HG03135 (cell line): ENCODE results near the gene RALGPS1.
"Not testable (repeated sequence)": the region's sequence is repeated elsewhere in the genome, so short reads cannot be mapped to it uniquely, and the experiment has no call there.

Experiments used
- ATAC-seq: cut with Tn5 transposase; IDR thresholded peaks from one replicate; pipeline ENCODE4 v1.9.1; 2021; ENCODE audit warnings: mild to moderate bottlenecking, moderate library complexity; ENCODE audit not compliant: unreplicated experiment

RALGPS1 gene

DNA sequence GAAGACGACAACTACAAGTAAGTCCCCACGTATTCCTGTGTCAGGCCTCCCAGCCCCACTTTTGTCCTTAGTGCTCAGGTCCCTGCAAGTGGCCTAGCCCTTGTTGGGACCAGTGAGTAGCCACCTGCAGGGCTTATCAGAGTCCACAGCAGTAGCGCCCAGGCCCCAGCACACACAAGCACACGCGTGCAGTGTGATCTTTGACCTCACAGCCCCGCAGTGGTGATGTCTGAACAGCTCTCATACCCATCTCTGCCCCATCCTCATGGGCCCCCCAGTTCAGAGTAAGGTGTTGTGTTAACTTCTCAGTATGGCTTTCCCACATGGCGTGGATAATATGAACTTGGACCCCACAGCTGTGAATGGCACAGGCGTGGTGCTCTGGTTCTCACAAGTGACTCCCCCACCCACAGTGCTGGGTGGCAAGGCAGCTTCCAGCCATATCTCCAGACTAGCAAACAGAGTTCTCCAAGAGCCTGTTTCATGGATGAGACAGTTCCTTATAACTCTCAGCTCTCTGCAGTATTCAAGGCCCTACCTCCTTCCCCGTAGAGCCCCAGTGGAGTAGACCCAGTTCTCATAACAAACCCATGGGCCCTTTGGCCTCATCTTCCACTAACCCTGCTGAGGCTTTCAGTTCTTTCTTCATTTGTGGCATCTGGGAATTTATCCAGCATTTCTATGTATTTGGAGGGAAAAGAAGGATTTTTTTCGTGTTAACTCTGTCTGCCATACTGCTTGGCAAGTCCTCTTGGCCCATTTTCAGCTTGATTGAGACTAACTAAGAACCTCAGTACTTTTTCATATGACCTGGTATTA, 254.4 kb downstream of the RALGPS1 start:
- ATAC-seq: no peak

DNA sequence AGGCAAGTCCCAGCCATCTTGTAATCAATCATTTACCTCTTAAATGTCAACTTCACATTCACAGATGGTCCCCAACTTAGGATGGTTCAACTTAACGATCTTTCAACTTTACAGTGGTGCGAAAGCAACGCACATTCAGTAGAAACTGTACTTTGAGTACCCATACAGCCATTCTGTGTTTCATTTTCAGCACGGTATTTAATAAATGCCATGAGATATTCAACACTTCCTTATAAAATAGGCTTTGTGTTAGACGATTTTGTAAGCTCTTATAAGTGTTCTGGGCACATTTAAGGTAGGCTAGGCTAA, 254.9 kb downstream of the RALGPS1 start:
- no peak for ATAC-seq

DNA sequence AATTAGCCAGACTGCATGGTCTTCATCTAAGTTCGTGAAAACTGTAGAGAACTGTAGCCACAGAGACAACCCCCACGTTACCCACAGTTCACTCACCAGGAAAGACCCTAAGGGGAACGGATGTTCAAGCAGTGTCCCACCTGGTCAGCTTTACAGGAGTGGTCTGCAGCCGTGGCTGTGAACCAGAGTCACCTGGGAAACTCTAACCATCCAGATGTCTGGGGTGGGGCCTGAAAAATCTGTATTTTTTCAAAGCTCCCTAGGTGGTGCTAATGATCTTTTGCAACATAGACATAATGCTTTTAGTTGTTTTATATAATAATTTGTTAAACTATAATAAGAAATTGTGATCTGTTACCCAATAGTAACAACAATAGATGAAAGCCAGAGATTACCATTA, 255.5 kb downstream of the RALGPS1 start:
- no peak for ATAC-seq

DNA sequence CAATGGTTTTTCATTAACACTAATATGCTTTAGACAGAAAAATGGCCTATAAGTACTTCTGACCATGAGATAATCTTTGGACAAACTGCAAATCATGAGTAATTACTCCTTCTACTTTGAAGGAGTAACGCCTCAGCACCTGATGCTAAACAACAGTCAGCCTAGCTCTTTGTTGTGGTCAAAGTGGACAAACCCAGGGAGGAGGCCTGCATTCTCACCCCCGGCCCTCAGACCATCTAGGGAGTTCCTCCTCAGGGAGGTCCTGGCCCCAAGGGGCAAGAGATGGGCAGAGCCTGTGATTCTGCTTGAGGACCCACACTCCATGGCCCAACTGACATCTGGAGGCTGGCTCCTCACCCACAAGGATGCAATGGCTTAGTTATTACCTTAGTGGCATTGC, 256.1 kb downstream of the RALGPS1 start:
- ATAC-seq: no peak

DNA sequence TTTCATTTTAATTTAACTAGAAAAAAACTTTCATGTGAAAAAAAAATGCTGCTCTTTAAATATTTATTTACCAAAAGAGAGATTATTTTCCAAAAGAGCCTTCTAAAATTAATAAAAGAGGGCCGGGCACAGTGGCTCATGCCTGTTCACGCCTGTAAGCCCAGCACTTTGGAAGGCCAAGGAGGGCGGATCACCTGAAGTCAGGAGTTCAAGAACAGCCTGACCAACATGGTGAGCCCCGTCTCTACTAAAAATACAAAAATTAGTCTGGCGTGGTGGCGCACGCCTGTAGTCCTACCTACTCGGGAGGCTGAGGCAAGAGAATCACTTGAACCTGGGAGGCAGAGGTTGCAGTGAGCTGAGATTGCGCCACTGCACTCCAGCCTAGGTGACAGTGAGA, 256.8 kb downstream of the RALGPS1 start:
- not testable (repeated sequence) for ATAC-seq

DNA sequence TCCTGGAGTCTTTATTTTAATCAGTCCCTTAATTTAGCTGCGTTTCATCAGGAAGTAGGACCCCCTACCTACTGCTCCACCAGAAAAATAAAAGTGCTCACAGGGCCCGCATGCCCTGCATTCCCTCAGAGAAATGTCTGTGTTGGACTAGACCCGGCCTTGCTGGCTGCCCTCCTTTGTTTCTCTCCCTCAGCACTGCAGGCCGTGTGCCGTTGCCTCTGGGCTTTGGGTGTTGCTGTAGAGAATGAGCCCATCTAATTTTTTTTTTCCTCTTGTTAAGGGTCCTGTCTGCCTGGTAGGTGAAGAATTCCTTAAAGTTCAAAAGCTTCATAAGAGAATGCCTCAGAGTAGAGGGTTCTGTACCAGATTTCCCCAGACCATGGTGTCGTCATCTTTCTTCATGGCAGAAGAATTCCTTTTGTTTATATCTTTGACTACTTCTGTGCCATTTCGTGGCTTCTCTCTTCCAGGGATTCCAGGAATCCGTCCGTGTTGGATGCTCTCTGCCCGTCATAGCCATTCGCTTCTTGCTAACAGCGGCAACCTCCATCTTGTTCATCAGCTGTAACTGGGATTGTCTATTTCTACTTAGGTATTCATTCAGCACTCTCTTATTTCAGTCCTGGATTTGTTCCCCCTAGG, 257.6 kb downstream of the RALGPS1 start:
- ATAC-seq: no peak

DNA sequence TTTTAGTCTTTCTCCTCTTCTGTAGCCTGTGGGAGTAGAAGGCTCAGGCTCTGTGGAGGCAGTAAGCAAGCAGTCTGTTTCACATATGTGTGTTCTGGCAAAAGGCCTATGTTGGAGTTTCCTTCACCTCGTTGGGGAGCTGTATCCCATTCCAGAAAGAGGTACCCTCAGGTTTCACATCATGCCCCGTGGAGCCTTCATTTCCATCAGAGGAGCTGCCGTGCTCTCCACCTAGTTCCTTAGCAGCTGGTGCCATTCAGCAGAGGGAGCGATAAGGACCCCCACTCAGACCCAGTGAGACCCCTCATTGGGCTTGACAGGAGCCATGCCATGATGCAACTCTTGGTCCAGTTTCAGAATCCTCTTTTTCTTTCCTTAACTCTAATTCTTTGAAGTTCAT, 258.5 kb downstream of the RALGPS1 start:
- no peak for ATAC-seq

DNA sequence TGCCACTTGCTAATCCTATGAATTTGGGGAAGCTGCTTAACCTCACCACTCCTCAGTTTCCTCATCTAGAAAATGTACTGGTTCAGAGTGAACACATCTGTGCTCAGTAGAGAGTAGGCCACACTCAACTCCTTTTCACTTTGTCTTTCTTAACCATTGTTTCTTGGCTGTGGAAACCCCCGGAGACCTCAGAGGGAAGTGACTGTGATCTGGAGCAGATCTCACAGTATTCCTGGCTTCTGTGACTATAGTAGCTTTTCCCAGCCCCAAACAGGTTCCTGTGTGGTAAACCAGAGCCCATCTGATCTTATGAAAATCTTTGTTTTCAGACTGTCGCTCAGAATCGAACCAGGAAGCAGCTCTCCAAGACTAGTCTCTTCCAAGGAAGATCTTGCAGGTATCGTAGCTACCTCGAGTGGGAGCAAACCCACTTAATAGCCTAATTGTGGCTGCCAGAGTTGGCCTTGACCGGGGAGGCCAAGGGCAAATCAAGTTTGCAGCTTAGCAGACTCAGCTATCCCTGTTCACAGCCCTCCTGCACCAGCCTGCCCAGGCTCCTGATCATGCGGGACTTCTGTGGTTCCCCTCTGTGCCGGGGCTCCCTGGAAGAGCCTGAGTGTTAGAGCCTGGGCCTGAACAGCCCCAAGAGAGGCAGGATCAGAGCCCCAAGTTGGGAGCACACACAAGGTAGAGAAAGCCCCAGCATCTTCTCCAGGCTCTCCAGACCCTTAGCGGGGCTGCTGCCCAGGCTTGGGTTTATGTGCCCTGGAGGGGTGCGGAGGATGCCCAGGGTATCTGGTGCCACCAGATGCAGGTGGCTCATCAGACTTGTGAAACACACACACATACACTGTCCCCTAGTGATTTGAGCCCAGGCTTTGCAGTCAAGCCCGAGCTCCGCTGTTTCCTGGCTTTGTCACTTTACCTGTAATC, 260.1 kb downstream of the RALGPS1 start:
- no peak for ATAC-seq

DNA sequence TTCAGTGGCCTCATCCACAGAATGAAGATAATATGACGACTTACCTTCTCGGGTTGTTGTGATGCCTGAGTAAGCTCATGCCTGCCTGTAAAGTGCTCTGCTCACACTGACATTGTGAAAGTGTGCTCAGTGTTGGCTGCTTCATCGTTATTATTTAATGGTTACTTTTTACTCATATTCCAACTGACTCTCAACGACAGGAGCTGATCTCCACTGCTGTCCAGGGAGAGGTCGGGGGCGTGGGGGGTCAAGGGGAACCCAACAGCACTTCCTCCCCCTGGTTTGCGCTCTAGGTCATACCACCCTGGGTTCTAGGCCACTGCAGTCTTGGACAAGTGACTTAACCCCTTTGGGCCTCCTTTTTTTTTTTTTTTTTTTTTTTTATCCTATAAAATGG, 260.7 kb downstream of the RALGPS1 start:
- ATAC-seq: no peak

DNA sequence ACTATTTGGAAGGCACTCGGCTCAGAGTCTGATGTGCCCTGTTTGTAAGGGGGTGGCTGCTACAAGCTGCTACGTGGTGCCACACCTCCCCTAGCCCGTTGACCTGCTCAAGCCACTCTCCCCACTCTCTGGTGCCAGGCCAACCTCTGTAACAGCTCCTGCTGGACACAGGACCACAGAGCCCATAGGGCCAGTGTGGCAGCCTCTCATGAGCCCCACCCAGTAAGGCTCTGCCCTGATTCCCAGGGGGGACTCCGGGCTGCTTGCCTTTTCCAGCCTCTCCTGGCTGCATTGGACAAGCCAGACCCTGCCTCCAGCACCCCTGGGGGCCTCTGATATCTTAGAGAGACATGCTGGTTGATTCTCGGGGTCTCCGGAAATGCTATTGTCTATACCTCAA, 261.2 kb downstream of the RALGPS1 start:
- ATAC-seq: no peak

DNA sequence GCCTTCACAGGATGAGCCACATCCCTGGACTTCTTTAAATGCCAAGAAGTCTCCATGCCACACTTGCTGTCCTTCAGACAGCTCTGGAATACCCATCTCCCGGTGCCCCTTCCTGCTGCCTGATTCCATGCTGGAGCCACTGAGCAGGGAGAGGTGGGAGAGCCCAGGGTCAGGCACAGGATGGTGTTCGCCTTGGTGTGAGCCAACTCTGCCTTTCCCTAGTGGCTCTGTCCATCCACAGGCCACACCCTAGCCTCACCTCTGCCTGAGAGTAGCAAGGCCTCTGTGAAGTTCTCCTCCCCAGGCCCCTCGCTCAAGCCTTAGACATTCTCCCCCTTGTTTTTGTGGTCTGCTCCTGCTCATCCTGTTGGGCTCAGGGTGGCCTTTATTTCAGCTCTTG, 262.0 kb downstream of the RALGPS1 start:
- ATAC-seq: no peak

DNA sequence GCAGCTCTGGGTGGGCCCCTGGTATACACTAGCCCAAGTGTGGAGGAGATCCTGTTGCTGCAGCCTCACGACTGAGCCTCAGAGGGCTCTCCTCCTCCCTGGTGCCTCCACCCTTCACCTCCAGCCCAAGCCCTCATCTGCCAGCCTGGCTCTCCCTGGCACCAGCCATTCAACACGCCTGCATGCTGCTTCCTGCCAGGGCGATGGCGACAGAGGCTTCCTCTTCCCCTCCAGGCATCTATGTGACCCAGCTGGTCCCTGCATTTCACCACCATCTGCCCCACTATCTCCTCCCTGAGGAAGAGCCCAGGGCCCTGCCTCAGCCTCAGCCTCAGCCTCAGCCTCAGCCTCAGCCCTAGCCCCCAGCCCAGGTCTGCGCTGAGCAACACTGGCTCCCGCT, 262.6 kb downstream of the RALGPS1 start:
- ATAC-seq: no peak

DNA sequence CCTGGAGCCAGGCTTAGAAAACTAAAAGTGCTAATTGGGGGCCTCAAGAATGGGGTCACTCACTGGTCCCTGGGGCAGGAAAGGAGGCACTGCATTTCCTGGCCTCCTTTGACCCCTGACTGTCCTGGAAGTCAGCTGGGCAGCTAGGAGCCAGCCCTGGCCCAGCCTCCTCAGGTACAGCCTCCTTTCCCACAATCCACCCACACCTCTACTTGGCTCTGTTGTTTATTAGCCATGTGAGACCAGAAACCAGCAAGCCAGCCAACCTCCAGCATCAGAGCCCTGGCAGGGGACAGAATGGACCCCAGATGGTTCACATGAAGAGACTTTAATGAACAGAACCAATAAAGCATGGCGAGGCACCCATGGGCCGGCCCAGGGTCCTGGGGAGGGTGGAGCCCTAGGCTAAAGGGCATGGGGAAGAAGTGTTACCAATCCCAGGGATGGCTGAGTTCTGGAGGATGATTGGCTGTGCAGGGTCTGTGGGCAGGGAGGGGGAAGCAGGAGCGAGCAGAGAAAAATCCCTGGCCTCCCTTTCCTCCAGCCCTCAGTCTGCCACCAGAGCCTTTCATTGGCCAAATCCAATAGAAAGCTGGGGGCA, 263.2 kb downstream of the RALGPS1 start:
- ATAC-seq: no peak

DNA sequence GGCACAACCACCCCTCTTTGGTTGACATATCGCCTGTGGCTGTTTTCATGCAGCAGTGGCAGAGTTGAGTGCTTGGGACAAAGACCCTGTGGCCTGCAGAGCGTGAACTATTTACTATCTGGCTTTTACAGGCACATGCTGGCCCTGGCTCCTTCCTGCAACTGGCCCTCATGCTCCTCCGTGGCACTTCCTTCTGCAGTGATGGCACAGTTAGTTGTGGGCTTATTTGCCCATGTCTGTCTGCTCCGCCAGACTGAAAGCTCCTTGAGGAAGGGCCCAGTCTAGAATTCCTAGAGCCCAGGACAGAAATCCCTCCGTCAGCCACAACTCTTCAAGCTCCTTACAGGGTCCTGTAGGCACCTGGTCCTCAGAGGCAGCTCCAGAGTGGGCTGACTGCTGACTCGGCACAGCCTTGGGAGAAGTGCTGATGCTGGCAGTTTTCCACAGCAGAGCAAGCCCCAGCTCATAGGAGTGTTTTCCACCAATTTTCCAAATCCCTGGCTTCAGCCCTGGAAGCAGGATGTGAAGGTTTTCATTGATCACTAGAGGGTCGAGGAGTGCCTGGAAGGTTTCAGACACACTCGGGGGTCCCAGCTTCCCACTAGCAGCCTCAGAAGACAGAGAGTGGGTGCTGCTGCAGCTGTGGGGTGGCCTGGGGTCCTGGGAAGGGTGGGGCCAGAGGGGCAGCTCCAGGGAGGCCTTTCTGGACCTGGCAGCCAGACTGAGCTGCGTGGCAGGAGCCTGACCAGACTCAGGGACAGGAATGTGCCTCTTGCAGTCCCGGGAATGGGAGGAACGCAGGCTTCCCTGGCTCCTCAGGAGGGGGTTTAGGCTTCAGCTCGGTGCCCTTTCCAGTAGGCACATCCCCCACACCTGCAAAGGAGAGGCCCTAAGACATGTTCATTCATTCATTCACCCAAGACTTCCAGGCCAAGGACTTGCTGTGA, 264.4 kb downstream of the RALGPS1 start:
- ATAC-seq: no peak

DNA sequence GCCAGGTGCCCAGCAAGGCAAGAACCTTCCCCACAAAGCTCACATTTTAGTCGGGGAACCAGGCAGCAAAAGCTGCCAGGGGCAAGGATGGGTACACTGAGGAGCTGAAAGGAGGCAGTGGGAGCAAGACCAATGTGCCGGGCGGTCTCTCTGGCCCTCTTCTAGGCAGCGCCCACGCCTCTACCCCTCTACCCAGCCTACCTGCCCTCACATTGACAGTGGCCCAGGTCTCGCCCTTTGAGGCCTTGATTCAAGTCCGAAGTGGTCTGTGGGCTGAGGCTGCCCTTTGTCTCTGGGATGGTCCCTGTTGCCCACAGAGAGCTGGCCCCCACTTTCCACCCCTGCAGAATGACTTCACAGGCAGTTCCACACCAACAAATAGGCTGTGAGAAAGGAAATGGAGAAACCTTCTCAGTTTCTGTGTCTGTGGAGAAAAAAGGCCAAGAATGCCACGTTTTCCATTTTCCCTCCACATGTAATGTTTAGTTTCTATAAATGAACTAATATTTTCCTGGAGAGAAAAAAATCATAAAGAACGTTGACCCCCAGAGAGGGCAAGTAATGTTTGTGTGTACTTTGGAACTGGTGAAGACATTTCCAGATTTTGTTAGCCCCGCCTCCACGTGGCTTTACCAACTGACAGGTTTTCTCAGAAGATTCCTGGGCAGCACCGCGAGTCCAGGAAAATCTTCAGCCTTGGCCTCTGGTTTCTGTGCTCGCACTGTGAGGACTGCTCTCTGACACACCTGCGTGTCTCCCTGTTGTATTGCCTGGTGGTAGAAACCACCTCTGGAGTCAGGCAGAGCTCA, 265.3 kb downstream of the RALGPS1 start:
- ATAC-seq: no peak

DNA sequence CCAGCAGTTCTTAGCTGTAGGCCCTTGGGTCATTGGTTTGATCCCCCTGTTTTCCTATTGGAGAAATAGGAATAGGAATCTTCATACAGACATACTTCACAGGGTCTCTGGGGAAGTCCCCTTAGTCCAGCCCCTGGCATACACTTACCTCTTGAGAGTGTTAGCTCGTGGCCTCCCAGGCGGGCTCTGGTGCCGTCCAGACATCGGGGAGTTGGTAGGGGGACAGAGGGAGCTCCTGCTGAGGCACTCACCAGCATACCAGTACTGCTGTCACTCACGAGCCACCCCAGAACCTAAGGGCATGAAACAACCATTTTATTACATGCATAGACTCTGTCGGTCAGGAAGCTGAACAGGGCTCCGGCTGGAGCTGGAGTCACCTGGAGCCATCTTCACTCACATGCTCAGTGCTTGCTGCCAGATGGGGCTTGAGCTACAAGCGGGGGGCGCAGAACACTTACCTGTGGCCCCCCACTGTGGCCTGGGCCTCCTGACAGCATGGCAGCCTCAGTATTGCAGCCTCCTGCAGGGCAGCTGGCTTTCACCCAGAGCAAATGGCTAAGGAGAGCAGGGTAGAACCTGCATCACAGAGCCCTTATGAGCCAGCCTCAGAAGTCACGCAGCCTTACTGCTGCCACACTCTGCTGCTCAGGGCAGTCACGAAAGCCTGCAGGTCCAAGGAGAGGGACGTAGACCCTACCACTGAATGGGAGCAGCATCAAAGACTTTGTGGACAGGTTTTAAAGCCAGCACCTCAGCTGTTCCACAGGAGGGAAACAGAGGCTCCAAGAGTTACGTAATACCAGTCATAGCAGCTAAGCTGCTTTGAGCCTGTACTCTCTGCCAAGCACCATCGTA, 266.1 kb downstream of the RALGPS1 start:
- no peak for ATAC-seq

DNA sequence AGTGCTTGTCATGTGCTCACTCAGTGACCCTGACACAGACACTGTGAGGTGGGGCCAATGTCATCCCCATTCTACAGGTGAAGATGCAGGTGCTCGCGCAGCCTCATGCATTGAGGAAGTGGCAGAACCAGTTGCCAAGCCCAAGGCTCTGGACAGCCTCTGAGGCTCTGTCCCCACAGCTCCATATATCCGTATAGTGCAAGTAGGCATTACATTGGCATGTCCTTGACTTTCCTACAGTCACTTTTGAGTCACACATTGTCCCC, 266.7 kb downstream of the RALGPS1 start:
- no peak for ATAC-seq

DNA sequence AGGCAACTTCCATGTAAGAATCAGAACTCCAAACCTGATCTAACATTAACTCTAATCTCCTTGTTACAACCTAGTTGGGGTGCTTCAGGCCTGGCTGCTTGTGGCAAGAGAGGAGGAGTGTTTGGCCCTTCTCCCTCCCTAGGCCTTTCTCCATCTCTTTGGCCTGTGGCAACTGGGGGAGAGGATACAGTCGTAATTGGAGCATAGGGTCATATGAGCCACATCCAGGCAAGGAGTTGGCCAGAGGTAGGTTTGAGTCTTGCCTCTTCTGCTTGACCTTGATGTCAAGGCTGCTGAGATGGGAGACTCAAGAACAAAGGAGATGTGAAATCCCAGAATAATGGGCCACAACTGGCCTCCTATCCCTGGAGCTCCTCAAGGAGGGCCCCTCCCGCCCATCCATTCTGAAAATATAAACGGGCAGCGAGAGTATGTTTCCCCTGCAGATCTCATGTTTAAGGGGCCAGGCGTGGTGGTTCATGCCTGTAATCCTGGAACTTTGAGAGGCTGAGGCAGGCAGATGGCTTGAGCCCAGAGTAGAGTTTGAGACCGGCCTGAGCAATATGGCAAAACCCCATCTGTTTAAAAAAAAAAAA, 267.1 kb downstream of the RALGPS1 start:
- no peak for ATAC-seq
